MCF 10A (cell line): ENCODE measurements around the gene TTLL13. TPM values are rescaled to one million over a fixed set of nuclear protein-coding genes. Genes with fewer than 3 reads are reported as not detected.

Experiments
- BruUV-seq: library from RNA; stranded (reverse); fragments of 400-500 nt; replicated peaks from 2 replicates; lab custom pipeline; 2021; lab: Mats Ljungman, UMichigan
- CTCF ChIA-PET: fragments of 300-600 bp; sonication (Branson Sonifier 250); formaldehyde crosslinking; extraction: SDS; loops from one replicate; lab custom pipeline; 2021; ENCODE audit warnings: antibody characterized with exemption, inconsistent platforms; lab: Yijun Ruan, JAX
- POLR2A ChIA-PET: fragments of 300-600, 350-650 bp; sonication (Branson Sonifier 250); formaldehyde crosslinking; extraction: SDS; loops from one replicate; lab custom pipeline; 2020; ENCODE audit warnings: antibody characterized with exemption, inconsistent platforms; lab: Yijun Ruan, JAX
- DNase-seq: peaks from one replicate; pipeline ENCODE4 v3.0.0-alpha.2; 2018; ENCODE audit not compliant: unreplicated experiment
- H3K27ac Mint-ChIP-seq: one replicate; pipeline ENCODE4 v1.8.0; 2022; ENCODE audit warnings: mild to moderate bottlenecking, low read depth, mixed read lengths; ENCODE audit not compliant: unreplicated experiment
- H3K27me3 Mint-ChIP-seq: one replicate; pipeline ENCODE4 v1.8.0; 2022; ENCODE audit warnings: mixed read lengths; ENCODE audit not compliant: insufficient read depth, unreplicated experiment
- H3K36me3 Mint-ChIP-seq: one replicate; pipeline ENCODE4 v1.8.0; 2022; ENCODE audit warnings: mild to moderate bottlenecking, moderate library complexity, mixed read lengths; ENCODE audit not compliant: insufficient read depth, unreplicated experiment
- H3K4me1 Mint-ChIP-seq: one replicate; pipeline ENCODE4 v1.8.0; 2022; ENCODE audit warnings: mixed read lengths; ENCODE audit not compliant: insufficient read depth, unreplicated experiment
- H3K4me3 Mint-ChIP-seq: one replicate; pipeline ENCODE4 v1.8.0; 2022; ENCODE audit warnings: mild to moderate bottlenecking, moderate library complexity, mixed read lengths; ENCODE audit not compliant: unreplicated experiment
- H3K9me3 Mint-ChIP-seq: one replicate; pipeline ENCODE4 v1.8.0; 2022; ENCODE audit warnings: mixed read lengths; ENCODE audit not compliant: unreplicated experiment
- intact Hi-C: fragments of 100-400 bp; cut with micrococcal nuclease; formaldehyde crosslinking; loops from 2 replicates; pipeline ENCODE4 v1.14.1; 2022
- total RNA-seq: library from RNA; stranded (reverse); gene quantifications from 2 replicates; pipeline ENCODE4 v1.2.3, GENCODE V29; 2022
- TF ChIP-seq, protein P1 (sequence below): fragments of 200-600 bp; IDR thresholded peaks from one replicate; pipeline ENCODE4 v1.8.0; 2022; ENCODE audit warnings: antibody characterized with exemption, mild to moderate bottlenecking; ENCODE audit not compliant: unreplicated experiment

The TTLL13 gene
- total RNA-seq, 1 experiment from 2014 or later, result not detected

DNA sequence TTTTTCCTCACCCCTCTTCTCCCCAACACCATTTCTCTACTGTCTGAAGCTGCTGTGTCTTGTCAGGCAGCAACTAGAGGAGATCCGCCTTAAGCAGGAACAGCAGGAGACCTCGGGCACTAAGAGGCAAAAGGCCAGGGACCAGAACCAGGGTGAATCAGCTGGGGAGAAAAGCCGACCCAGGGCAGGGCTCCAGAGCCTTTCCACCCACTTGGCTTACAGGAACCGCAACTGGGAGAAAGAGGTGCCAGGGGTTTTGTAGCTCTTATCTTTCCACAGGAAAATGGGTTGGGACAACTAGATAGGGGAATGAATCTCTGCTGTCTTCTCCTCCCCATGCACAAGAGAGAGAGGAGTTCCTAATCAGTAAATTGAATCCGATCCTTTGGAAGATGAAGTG lies 13.1 kb downstream of the TTLL13 start:
- intact Hi-C loops, result no loop called here
- Mint-ChIP-seq H3K9me3 (no peaks in the 10 kb centered on the region), H3K27me3 (no peaks in the 10 kb centered on the region), H3K27ac (no peak overlapping the region), H3K4me3 (no peak overlapping the region), H3K36me3 (no peaks in the 10 kb centered on the region), H3K4me1 (peaks cover 15% of the 10 kb centered on the region)
- peak; percentile 32 for DNase-seq
- CTCF ChIA-PET, result interaction anchor here (0.6 to 2.7 kb wide), 7 partner anchors 9 to 387 kb away, joined by 3 to 15 read pairs (median 4); partner anchors contain the start of gene TTLL13
- TF ChIP-seq, protein P1, sequence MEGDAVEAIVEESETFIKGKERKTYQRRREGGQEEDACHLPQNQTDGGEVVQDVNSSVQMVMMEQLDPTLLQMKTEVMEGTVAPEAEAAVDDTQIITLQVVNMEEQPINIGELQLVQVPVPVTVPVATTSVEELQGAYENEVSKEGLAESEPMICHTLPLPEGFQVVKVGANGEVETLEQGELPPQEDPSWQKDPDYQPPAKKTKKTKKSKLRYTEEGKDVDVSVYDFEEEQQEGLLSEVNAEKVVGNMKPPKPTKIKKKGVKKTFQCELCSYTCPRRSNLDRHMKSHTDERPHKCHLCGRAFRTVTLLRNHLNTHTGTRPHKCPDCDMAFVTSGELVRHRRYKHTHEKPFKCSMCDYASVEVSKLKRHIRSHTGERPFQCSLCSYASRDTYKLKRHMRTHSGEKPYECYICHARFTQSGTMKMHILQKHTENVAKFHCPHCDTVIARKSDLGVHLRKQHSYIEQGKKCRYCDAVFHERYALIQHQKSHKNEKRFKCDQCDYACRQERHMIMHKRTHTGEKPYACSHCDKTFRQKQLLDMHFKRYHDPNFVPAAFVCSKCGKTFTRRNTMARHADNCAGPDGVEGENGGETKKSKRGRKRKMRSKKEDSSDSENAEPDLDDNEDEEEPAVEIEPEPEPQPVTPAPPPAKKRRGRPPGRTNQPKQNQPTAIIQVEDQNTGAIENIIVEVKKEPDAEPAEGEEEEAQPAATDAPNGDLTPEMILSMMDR, result no peak
- no TSS peak for BruUV-seq
- POLR2A ChIA-PET, result interaction anchor here (0.7 to 3.7 kb wide), 7 partner anchors 11 to 417 kb away, joined by 3 to 33 read pairs (median 4); partner anchors contain the start of genes CIB1, GDPGP1 and TTLL13

DNA sequence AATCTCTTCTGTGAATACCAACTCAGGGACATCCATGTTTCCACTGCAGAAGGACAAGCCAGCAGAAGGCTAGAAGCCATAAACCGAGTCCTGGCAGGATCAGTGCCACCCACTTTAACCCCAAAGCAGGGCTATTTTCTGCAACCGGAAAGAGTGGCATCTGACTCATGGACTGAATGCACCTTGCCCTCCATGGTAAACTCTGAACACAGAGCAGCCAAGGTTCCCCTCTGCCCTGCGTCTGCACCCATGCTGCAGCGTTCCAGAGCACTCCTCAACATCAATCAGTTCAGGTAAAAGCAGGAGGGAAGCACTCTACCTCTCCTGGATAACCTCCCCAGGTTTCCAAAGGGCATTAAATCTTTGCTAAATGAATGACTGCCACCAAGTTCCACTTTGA lies 15.3 kb downstream of the TTLL13 start:
- intact Hi-C loops, result loop anchor here (2.0 kb wide), 1 partner anchor 30 kb away; the partner anchor contains the start of gene GDPGP1
- TF ChIP-seq, protein P1, result no peak
- Mint-ChIP-seq H3K4me3 (peak overlapping the region; percentile 97), H3K9me3 (no peaks in the 10 kb centered on the region), H3K27me3 (no peaks in the 10 kb centered on the region), H3K4me1 (peaks cover 30% of the 10 kb centered on the region), H3K36me3 (peaks cover 16% of the 10 kb centered on the region), H3K27ac (peak overlapping the region; percentile 96)
- no TSS peak for BruUV-seq
- ChIA-PET CTCF (interaction anchor here (0.6 kb wide), 1 partner anchor 22 kb away, joined by 5 read pairs; no protein-coding TSS in a partner anchor), POLR2A (interaction anchor here (2.4 kb wide), 1 partner anchor 72 kb away, joined by 5 read pairs; no protein-coding TSS in a partner anchor)
- DNase-seq, result peak; percentile 54

DNA sequence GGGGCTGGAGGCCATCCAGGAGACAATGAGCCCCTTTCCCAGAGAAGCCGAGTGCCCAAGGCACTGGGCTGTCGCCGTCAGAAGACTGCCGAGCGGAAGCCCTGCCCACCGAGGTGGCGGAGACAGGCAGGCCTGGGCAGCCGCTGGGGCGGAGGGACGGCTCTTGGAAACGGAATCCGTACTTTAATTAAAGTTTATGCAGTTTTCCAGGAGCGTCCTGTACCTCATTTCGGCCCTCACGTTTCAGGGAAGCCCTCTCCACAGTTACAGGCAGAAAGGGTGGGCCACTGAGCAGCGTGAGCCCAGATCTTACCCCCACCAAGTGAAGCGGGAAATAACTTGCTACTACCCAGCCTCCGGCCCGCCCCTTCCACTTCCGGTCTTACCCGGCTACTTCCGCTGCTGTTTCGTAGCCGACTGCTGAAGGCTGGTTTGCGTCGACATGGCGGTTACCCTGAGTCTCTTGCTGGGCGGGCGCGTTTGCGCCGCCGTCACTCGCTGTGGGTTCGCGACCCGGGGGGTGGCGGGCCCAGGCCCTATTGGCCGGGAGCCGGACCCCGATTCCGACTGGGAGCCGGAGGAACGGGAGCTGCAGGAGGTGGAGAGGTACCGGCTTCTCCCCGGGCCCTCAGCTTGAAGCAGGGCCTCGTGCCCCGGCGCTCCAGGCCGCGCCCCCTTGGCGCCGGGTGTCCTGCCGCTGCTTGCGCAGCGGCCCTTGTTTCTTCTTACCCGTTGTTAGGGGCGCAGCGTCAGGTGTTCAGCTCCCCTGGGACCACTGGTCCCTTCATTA lies 16.1 kb downstream of the TTLL13 start, which contains the start of gene NGRN:
NGRN (plus strand) TSS at position 402 of the 790 bp plus-strand sequence; CDS start at position 443, 41 bp downstream.
- ChIA-PET POLR2A (interaction anchor here (0.7 to 2.4 kb wide), 14 partner anchors 16 to 416 kb away, joined by 3 to 20 read pairs (median 4); partner anchors contain the start of genes CIB1, GDPGP1 and TTLL13), CTCF (interaction anchor here (0.6 kb wide), 1 partner anchor 125 kb away, joined by 3 read pairs; no protein-coding TSS in a partner anchor)
- peak within 1 kb of the TSS; percentile 96 for H3K27ac Mint-ChIP-seq
- H3K4me1 Mint-ChIP-seq, result peaks cover 38% of the 10 kb centered on the region
- H3K36me3 Mint-ChIP-seq, result peaks cover 23% of the 10 kb centered on the region
- peak; percentile 90 for DNase-seq
- TF ChIP-seq, protein P1, result no peak
- H3K9me3 Mint-ChIP-seq, result no peaks in the 10 kb centered on the region
- H3K4me3 Mint-ChIP-seq, result peak within 1 kb of the TSS; percentile 97
- intact Hi-C loops, result loop anchor here (2.0 kb wide), 1 partner anchor 31 kb away; the partner anchor contains the start of gene GDPGP1
- no peaks in the 10 kb centered on the region for H3K27me3 Mint-ChIP-seq
- TSS peak; percentile 48 for BruUV-seq

- peak overlapping the region; percentile 97 for H3K4me3 Mint-ChIP-seq
- TF ChIP-seq, protein P1, result no peak
- intact Hi-C loops, result no loop called here
- peaks cover 28% of the 10 kb centered on the region for H3K36me3 Mint-ChIP-seq
- DNase-seq, result peak; percentile 40
- no peaks in the 10 kb centered on the region for H3K27me3 Mint-ChIP-seq
- no peaks in the 10 kb centered on the region for H3K9me3 Mint-ChIP-seq
- CTCF ChIA-PET, result interaction anchor here (0.6 kb wide), 1 partner anchor 125 kb away, joined by 3 read pairs; no protein-coding TSS in a partner anchor
- H3K27ac Mint-ChIP-seq, result peak overlapping the region; percentile 96
- POLR2A ChIA-PET, result interaction anchor here (0.6 to 2.4 kb wide), 16 partner anchors 16 to 604 kb away, joined by 3 to 20 read pairs (median 3); partner anchors contain the start of genes CIB1, GDPGP1 and TTLL13
- H3K4me1 Mint-ChIP-seq, result peaks cover 39% of the 10 kb centered on the region
- no TSS peak for BruUV-seq
These were observed 16.7 kb downstream of the TTLL13 start for GRCh38 chr15:90266061-90266431.
